ENCODE results near the gene TTLL9. TPM values are rescaled to one million over a fixed set of nuclear protein-coding genes. Genes with fewer than 3 reads are reported as not detected.

The TTLL9 gene
- total RNA-seq, 6 donors from 2014 or later = 0.31 to 20.7 (median 4.4) TPM

DNA sequence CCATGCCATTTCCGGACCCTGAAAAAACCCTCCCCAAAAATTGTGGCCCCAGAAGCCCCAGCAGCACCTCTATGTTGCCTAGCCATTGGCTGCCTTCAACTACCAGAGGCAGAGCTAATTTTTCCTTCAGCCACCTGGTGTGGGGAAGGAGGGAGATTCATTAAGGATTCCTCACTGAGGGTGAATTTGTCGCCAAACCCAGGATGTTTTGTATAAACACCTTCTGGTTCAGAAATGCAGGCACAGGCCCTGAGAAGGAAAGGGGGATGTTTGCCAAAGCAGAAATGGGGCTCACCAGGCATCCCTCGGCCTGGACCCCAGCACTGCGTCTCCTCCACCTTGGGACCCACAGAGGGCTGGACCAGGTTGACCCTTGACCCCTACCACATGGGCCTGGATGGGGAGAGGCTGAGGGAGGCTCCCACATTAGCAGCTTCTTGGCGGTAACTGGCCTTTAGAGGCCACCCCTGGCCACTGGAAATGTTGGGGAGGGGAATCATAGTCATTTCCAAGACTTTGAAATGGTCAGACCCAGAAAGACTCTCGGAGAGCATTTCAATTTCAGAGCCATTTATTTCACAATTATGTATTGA lies 83.2 kb downstream of the TTLL9 start:
- WGBS, 2 donors = 80 to 83% methylated on average over 4 to 6 of the region's 6 CpGs
- TF ChIP-seq POLR2A (IDR thresholded peaks at IDR 0.05) (no peak), EP300 (IDR thresholded peaks at IDR 0.05) (no peak), POLR2AphosphoS5 (IDR thresholded peaks at IDR 0.05) (no peak)
- TF ChIP-seq, protein P1, sequence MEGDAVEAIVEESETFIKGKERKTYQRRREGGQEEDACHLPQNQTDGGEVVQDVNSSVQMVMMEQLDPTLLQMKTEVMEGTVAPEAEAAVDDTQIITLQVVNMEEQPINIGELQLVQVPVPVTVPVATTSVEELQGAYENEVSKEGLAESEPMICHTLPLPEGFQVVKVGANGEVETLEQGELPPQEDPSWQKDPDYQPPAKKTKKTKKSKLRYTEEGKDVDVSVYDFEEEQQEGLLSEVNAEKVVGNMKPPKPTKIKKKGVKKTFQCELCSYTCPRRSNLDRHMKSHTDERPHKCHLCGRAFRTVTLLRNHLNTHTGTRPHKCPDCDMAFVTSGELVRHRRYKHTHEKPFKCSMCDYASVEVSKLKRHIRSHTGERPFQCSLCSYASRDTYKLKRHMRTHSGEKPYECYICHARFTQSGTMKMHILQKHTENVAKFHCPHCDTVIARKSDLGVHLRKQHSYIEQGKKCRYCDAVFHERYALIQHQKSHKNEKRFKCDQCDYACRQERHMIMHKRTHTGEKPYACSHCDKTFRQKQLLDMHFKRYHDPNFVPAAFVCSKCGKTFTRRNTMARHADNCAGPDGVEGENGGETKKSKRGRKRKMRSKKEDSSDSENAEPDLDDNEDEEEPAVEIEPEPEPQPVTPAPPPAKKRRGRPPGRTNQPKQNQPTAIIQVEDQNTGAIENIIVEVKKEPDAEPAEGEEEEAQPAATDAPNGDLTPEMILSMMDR (IDR thresholded peaks at IDR 0.05) = no peak
- ATAC-seq (ENCODE audit: low FRiP score in 2 of 2) = no peak

DNA sequence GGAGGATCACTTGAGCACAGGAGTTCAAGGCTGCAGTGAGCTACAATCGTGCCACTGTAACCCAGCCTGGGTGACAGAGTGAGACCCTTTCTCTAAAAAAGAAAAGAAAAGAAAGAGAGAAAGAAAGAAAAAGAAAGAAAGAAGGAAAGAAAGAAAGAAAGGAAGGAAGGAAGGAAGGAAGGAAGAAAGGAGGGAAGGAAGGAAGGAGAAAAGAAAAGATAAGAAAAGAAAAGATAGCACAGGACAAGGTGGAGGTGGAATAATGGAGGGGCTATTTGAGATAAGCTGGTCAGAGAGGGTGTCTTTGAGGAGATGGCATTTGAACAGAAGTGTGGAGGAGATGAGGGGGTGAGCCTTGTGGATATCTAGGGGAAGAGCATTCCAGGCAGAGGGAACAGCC lies 84.1 kb downstream of the TTLL9 start:
- Histone ChIP-seq H3K27me3 (no peaks in the 10 kb centered on the region), H3K9me3 (no peaks in the 10 kb centered on the region), H3K4me3 (no peak overlapping the region), H3K27ac (no peak overlapping the region), H3K36me3 (peaks cover 0 to under 1% (median under 1%) of the 10 kb centered on the region in 4 donors), H3K4me1 (peaks cover 10 to 23% (median 14%) of the 10 kb centered on the region in 4 donors)
- ATAC-seq (ENCODE audit: low FRiP score in 2 of 2) (no peak), DNase-seq (no peak)
- TF ChIP-seq POLR2AphosphoS5 (IDR thresholded peaks at IDR 0.05) = no peak
- no peak for TF ChIP-seq POLR2A (IDR thresholded peaks at IDR 0.05)
- TF ChIP-seq, protein P1 (IDR thresholded peaks at IDR 0.05) = no peak
- TF ChIP-seq EP300 (IDR thresholded peaks at IDR 0.05) = no peak
- 76 to 88% methylated on average over 1 of the region's 1 CpG for WGBS, 2 donors

More for the DNA sequence above, 83.2 kb downstream of the TTLL9 start:
- Histone ChIP-seq H3K9me3 (no peaks in the 10 kb centered on the region), H3K4me3 (no peak overlapping the region), H3K27me3 (no peaks in the 10 kb centered on the region), H3K27ac (no peak overlapping the region), H3K4me1 (peaks cover 10 to 23% (median 14%) of the 10 kb centered on the region in 4 donors), H3K36me3 (peaks cover 2 to 9% (median 6%) of the 10 kb centered on the region in 4 donors)
- no peak for DNase-seq

DNA sequence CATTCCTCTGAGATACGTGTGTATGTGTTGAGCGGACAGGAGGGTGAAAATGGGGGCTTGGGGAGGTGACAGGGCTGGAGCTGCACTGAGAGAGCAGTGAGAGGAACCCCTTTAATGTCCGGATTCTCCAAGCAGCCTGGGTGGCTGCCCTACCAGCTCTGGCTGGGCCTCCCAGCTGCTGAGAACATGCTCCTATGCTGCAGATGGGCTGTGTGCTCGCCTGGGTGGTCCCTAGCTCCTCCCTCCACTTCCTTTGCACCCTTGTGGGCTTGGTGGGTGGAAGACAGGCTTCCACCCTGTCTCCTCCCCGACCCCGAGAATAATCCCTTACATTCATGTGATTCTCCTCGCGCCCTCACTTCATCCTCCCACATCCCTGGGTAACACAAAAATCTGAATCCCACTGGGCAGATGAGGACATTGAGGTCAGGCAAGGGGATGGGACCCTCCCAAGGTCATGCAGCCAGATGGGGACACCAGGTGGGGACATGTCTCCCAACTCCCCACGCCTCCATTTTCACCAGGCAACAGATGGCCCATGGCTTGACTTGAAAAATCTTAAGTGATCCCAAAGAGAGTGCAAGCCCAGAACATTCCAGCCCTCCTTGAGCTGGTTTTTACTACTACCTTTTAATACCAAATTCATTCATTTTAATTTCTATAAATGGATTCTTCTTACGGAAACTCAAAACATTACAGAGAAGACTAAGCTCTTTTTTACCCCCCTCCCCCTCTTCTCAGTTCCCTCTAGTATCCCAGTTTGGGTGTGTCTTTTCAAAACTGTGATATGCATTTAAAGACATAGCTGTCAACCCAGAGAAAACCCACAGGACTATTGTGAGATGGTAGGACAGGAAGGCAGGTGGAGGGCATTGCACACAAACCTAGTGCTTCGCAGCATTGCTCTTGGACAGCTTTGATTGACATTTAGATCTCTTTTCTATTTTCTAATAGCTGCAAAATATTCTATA lies 86.4 kb downstream of the TTLL9 start:
- Histone ChIP-seq H3K27ac (no peak overlapping the region), H3K36me3 (no peaks in the 10 kb centered on the region), H3K4me3 (no peak overlapping the region), H3K9me3 (no peaks in the 10 kb centered on the region), H3K27me3 (no peaks in the 10 kb centered on the region), H3K4me1 (peaks cover 0 to 5% (median 0%) of the 10 kb centered on the region in 4 donors)
- 48 to 59% methylated on average over 10 to 11 of the region's 11 CpGs for WGBS, 2 donors
- TF ChIP-seq EP300 (IDR thresholded peaks at IDR 0.05) (no peak), POLR2A (IDR thresholded peaks at IDR 0.05) (no peak), POLR2AphosphoS5 (IDR thresholded peaks at IDR 0.05) (no peak)
- TF ChIP-seq, protein P1 (IDR thresholded peaks at IDR 0.05) = no peak
- ATAC-seq (ENCODE audit: low FRiP score in 2 of 2) (no peak), DNase-seq (no peak)

DNA sequence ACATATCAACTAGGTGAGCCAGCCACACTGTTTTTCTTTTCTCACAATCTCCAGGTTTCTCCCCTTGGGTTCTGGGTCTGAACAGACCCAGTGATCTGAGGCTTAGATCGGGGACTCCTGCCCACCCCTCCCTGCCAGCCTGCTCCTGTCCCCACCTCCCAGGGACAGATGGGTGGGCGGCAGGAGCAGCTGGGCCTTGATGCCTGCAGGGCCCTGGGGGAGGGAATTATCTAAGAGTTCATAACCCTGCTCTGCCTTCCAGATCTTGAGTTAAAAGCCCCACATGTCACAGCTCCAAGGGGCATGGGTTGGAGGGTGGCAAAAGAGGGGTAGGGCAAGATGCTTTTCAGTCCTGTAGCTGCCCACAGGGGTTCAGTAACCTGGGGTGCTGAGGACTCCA lies 92.3 kb downstream of the TTLL9 start:
- peaks cover 0 to 8% (median 3%) of the 10 kb centered on the region in 4 donors for H3K27me3 ChIP-seq
- peaks cover under 1 to 3% (median 1%) of the 10 kb centered on the region in 4 donors for H3K4me1 ChIP-seq
- H3K27ac ChIP-seq = no peak overlapping the region
- 40 to 62% methylated on average over 2 of the region's 2 CpGs for WGBS, 2 donors
- no peaks in the 10 kb centered on the region for H3K36me3 ChIP-seq
- TF ChIP-seq EP300 (IDR thresholded peaks at IDR 0.05) (no peak), POLR2AphosphoS5 (IDR thresholded peaks at IDR 0.05) (no peak), POLR2A (IDR thresholded peaks at IDR 0.05) (no peak)
- TF ChIP-seq, protein P1 (IDR thresholded peaks at IDR 0.05) = no peak
- H3K9me3 ChIP-seq = no peaks in the 10 kb centered on the region
- H3K4me3 ChIP-seq = no peak overlapping the region
- ATAC-seq (ENCODE audit: low FRiP score in 2 of 2) = no peak
- no peak for DNase-seq

Measured in upper lobe of left lung (tissue), 6 donors.